HG03457 (cell line): Measurements from ENCODE around the gene XXYLT1.
"Not testable (repeated sequence)": the region's sequence is repeated elsewhere in the genome, so short reads cannot be mapped to it uniquely, and the experiment has no call there.

Experiments used
- ATAC-seq: cut with Tn5 transposase; IDR thresholded peaks from one replicate; pipeline ENCODE4 v1.9.1; 2021; ENCODE audit warnings: moderate number of reproducible peaks; ENCODE audit not compliant: unreplicated experiment

Gene XXYLT1

DNA sequence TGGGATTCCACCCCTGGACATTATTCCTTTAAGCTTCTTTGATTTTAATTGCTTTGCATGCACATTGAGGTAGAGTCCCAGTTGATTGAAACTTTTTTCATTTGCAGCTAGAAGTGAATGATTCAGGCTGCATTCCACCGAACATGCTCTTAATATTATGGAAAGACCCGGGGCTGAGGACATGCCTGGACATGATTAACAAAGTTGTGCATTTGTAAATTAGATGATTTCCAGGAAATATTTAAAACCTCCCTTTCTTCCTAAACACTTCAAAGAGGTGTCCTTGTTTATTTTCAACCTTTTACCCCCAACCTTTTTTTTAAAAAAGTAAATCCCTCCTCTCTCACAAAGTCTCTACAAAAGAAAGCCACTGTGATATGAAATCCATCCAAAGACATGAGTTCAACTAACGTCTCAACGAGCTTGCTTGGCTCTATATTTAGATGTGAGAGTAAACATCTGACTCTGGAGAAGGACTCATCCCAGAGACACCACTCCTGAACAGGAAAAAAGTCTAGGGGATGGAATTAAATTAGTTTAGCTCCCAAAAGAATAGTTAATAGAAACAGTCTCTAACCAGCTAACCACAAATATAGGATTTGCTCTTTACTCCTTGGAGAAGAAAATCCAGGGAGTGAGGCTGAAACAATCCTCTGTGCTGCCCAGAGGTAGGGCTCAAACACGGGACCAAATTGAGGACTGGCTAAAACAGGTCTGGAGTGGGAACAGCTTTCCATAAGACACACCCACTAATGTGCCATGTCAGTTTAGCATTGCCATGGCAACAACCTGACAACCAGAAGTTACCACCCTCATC lies 83.1 kb downstream of the XXYLT1 start:
- ATAC-seq = no peak

DNA sequence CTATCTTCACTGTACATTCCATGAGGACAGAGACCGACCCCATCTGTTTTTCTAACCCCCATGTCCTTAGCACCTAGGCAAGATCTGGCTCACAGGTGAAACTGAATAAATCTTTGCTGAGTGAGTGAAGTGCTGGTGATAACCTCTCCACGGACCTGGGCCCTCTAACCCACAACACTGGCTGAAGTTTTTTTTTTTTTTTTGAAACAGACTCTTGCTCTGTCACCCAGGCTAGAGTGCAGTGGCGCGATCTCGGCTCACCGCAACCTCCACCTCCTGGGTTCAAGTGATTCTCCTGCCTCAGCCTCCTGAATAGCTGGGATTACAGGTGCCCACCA lies 84.3 kb downstream of the XXYLT1 start:
- not testable (repeated sequence) for ATAC-seq

- no peak for ATAC-seq
Measured at GRCh38 chr3:195186041-195186709, 84.8 kb downstream of the XXYLT1 start.

DNA sequence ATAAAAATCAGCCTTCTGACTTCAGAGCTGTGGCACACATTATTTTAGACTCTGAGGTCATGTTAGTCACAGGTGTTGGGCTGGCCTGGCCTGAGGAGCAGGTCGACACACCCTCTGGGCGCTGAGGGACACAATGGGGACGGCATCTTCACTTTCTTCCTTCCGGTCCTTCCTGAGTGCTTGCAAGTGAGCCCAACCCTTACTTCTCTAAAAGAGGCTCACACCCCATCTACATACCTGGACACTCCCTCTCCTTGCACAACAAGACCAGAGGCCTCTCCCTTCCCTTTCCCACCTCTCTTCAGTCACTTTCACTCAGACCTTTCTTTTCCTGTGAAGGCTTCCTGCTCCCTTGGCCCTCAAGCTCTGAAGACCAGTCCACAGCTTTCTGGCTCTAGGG lies 85.4 kb downstream of the XXYLT1 start:
- no peak for ATAC-seq

- ATAC-seq = no peak
Measured at GRCh38 chr3:195184716-195185421, 86.1 kb downstream of the XXYLT1 start.

DNA sequence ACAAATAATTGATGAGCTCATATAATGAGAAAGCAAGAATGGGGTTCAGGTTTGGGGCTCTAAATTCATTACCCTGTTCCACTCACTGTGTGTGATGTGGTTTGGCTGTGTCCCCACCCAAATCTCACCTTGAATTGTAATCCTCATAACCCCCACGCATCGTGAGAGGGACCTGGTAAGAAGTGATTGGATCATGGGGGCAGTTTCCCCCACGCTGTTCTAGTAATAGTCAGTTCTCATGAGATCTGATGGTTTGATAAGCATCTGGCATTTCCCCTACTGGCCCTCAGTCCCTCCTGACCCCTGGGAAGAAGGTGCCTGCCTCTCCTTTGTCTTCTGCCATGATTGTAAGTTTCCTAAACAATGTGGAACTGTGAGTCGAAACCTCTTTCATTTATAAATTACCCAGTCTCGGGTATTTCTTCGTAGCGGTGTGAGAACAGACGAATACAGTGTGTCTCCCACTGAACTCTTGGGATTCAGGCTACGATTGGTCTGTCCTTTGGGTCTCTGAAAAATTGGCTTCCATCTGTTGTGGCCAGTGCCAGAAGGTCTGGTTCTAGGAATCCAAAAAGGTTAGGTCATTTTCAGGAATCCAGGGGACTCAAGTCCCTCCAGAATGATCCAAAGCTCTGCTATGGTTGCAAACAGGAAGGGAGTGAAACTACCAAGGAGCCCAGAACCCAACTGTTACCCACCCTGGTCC lies 87.7 kb downstream of the XXYLT1 start:
- no peak for ATAC-seq

- ATAC-seq = no peak
Measured at GRCh38 chr3:195182470-195182795, 88.5 kb downstream of the XXYLT1 start.

- no peak for ATAC-seq
Measured at GRCh38 chr3:195181741-195182469, 89.1 kb downstream of the XXYLT1 start.

- no peak for ATAC-seq
Measured at GRCh38 chr3:195181113-195181498, 89.9 kb downstream of the XXYLT1 start.

DNA sequence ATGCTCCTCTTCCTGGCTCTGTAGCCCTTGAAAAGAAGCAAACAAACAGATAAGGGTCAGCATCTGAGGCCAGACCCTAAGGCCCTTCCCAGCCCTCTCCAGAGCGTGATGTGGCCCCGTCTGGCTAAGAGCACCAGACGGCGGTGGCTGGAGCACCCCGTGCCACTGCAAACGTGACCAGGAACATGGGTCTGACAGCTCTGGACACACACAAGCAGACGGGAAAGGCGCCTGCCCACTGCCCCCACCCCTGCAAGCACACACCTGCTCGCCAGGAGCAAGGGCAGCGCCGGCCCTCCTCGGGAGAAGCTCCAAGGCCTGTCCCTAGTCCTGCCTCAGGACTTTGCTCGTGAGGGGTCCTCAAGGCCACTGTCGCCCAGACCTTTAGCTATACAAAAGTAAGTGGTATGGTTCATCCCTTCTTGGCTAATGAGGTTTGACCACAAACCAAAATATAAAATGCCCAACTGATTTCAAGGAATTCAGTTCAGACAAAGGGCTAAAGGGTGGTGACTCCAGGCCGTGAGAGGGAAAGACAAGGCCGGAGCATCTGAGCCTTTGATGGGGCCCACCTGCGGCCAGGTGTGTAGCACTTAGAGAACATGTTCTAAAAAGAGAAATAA lies 90.4 kb downstream of the XXYLT1 start:
- ATAC-seq = no peak

DNA sequence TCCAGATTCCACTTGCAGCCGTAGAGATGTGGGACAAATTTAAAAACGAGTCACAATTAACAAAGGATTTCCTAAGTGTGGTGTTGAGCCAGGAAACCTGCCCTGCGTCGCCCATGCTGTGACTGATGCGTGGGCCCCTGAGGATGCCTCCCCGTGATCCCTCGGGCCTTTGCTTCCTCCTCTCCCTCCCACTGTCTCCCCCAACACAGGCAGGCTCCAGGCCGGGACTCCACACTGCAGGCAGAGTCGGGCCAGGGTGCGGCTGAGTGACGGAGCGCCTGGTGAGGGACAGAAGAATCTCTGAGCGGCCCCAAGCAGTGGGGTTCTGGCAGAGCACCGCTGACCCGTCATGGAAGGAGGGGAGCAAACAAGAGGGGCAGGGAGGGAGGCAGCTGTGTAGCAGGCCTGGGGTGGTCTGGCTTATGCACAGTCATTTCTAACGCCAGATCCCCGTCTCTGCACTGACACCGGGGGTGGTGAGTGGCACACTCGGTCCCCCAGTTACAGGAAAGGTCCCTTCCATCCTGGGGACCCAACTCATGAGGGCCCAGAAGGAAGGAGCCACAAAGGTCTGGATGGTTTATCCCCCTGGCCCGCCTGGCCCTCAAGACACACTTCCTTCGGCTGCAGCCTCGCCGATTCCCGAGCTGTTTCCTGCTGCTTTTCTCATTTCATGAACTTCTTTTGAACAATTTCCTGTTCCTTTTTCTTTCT lies 91.0 kb downstream of the XXYLT1 start:
- ATAC-seq = no peak

GRCh38 chr3:195178124-195178910 lies 92.6 kb downstream of the XXYLT1 start:
- ATAC-seq = no peak

DNA sequence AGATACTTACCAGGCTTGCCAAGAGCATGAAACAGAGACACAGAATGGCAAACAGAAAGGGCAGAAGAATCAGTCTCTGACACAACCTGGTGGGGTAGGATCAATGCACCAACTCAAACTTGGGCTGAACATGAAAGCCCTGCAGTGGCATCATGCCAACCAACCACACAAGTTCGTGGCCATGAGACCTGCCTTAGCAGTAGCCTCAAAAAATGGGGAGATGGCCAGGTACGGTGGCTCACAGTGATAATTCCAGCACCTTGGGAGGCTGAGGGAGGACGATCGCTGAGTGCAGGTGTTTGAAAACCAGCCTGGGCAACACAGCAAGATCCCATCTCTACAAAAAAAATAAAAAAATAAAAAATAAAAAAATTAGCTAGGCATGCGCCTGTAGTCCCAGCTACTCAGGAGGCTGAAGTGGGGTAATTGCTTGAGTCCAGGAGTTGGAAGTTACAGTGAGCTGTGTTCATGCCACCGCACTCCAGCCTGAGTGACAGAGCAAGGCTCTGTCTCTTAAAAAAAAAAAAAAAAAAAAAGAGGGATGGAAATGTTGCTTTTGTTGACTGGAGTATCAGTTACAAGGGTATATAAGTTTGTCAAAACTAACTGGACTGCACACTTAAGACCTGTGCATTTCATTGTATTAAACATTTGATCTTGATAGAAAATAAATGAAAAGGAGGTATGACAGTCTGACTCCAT lies 93.4 kb downstream of the XXYLT1 start:
- no peak for ATAC-seq

GRCh38 chr3:195176776-195177175 lies 94.2 kb downstream of the XXYLT1 start:
- ATAC-seq = no peak

DNA sequence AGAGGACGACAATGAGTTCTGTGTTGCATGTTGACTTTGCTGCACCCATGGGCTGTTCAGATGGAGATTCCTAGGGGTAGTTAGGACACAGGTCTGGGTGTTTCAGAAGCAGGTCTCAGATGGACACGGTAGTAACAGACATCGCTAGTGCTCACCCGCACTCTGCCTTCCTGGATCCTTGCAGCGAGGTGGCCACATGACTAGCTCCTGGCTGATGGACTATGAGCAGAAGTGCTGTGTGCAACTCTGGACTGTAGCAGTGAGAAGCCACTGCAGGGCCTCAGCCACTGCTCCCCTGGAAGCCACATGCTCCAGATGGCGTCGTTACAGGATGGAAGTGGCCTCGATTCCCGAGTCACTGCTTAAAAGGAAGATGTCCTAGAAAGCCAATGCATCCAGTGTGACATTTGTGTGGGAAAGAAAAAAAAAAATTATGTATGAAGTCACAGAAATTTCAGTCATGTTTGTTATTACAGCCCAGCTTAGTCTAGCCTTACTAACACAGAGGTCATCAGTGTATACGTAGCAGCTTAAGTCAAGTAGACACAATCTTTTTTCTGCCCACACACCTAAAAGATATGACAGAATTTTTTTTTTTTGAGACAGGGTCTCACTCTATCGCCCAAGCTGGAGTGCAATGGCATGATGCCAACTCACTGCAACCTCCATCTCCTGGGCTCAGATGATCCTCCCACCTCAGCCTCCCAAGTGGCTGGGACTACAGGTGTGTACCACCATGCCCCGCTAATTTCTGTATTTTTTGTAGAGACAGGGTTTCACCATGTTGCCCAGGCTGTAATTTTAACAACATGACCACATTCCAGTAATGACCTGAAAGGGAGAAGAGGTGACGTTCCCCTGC lies 95.3 kb downstream of the XXYLT1 start:
- ATAC-seq = no peak

DNA sequence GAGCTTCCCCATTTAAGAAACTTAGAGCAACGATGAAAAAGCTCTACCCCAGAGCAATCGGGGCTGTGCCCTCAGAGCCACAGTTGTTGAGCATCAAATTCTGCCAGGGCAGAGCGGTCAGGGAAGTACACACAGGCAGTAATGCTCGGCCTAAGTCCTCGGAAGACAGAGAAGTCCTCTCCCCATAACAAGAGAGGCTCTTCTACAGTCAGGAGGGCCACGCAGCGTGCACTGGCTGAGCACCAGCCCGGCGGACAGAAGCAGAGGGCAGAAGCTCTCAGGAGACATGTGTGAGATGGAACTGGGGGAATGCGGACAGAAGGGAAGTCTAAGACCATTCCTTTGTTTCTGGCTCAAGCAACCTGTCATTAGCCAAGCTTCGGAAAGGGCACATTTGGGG lies 95.9 kb downstream of the XXYLT1 start:
- ATAC-seq = no peak

- ATAC-seq = no peak
Measured at GRCh38 chr3:195173657-195174056, 97.3 kb downstream of the XXYLT1 start.
